Muscle layer of duodenum (tissue), 2 donors: Measurements from ENCODE around the gene PHYKPL.

Experiments
- H3K27ac ChIP-seq: one replicate; pipeline ENCODE4 v1.7.0; 2013; ENCODE audit warnings: mild to moderate bottlenecking, low read length
- H3K27me3 ChIP-seq: one replicate; pipeline ENCODE4 v1.7.0; 2013; ENCODE audit warnings: low read depth, mild to moderate bottlenecking, control low read depth, low read length
- H3K36me3 ChIP-seq, 2 donors: one replicate each; pipeline ENCODE4 v1.7.0; 2013; ENCODE audit warnings: low read length in 2 of 2, control low read depth in 1 of 2, mild to moderate bottlenecking in 1 of 2; ENCODE audit not compliant: insufficient read depth in 2 of 2, control insufficient read depth in 1 of 2
- H3K4me1 ChIP-seq, 2 donors: one replicate each; pipeline ENCODE4 v1.7.0; 2013; ENCODE audit warnings: low read length in 2 of 2, mild to moderate bottlenecking in 2 of 2, control low read depth in 1 of 2, moderate library complexity in 1 of 2; ENCODE audit not compliant: insufficient read depth in 2 of 2, control insufficient read depth in 1 of 2
- H3K4me3 ChIP-seq, 2 donors: one replicate each; pipeline ENCODE4 v1.7.0; 2013; ENCODE audit warnings: low read length in 2 of 2, low read depth in 1 of 2, mild to moderate bottlenecking in 1 of 2
- H3K9me3 ChIP-seq, 2 donors: one replicate each; pipeline ENCODE4 v1.7.0; 2013; ENCODE audit warnings: low read length in 2 of 2, control low read depth in 1 of 2, mild to moderate bottlenecking in 1 of 2; ENCODE audit not compliant: control insufficient read depth in 1 of 2
- donor health status: healthy.

PHYKPL gene

GRCh38 chr5:178232124-178232919 lies at the start of gene PHYKPL:
Gene PHYKPL, minus strand, starts transcription at chr5:178232802. Its CDS starts 252 bp downstream, at chr5:178232550.
- Histone ChIP-seq H3K9me3 (no peaks in the 10 kb centered on the region), H3K36me3 (peaks cover 22 to 27% of the 10 kb centered on the region in 2 donors), H3K27me3 (no peaks in the 10 kb centered on the region), H3K4me3 (peak within 1 kb of the TSS; percentile 82 to 87), H3K27ac (peak within 1 kb of the TSS; percentile 87), H3K4me1 (peaks cover 17 to 22% of the 10 kb centered on the region in 2 donors)

- Histone ChIP-seq H3K36me3 (no peaks in the 10 kb centered on the region), H3K27me3 (no peaks in the 10 kb centered on the region), H3K27ac (no peak overlapping the region), H3K4me3 (no peak overlapping the region), H3K9me3 (peaks cover 5% of the 10 kb centered on the region in 2 donors), H3K4me1 (peaks cover 0 to 7% of the 10 kb centered on the region in 2 donors)
Measured at GRCh38 chr5:178282391-178282790, 49.8 kb upstream of the PHYKPL start.

GRCh38 chr5:178281331-178281730 lies 48.7 kb upstream of the PHYKPL start:
- H3K4me3 ChIP-seq = no peak overlapping the region

GRCh38 chr5:178280631-178281030 lies 48.0 kb upstream of the PHYKPL start:
- Histone ChIP-seq H3K27me3 (no peaks in the 10 kb centered on the region), H3K4me1 (peaks cover 0 to 7% of the 10 kb centered on the region in 2 donors), H3K4me3 (no peak overlapping the region), H3K27ac (no peak overlapping the region), H3K9me3 (peaks cover 5 to 11% of the 10 kb centered on the region in 2 donors), H3K36me3 (no peaks in the 10 kb centered on the region)

More at GRCh38 chr5:178281331-178281730, 48.7 kb upstream of the PHYKPL start:
- H3K9me3 ChIP-seq = peaks cover 5% of the 10 kb centered on the region in 2 donors
- H3K27ac ChIP-seq = no peak overlapping the region
- no peaks in the 10 kb centered on the region for H3K36me3 ChIP-seq
- H3K27me3 ChIP-seq = no peaks in the 10 kb centered on the region
- H3K4me1 ChIP-seq = peaks cover 0 to 7% of the 10 kb centered on the region in 2 donors

- Histone ChIP-seq H3K27me3 (no peaks in the 10 kb centered on the region), H3K4me1 (peaks cover 0 to 7% of the 10 kb centered on the region in 2 donors), H3K27ac (no peak overlapping the region), H3K9me3 (peaks cover 5 to 11% of the 10 kb centered on the region in 2 donors), H3K4me3 (no peak overlapping the region), H3K36me3 (no peaks in the 10 kb centered on the region)
Measured at GRCh38 chr5:178279723-178280438, 47.3 kb upstream of the PHYKPL start.

GRCh38 chr5:178279026-178279722 lies 46.6 kb upstream of the PHYKPL start:
- peaks cover 0 to 7% of the 10 kb centered on the region in 2 donors for H3K4me1 ChIP-seq
- H3K27ac ChIP-seq = no peak overlapping the region
- H3K27me3 ChIP-seq = no peaks in the 10 kb centered on the region
- no peaks in the 10 kb centered on the region for H3K36me3 ChIP-seq
- peaks cover 5 to 11% of the 10 kb centered on the region in 2 donors for H3K9me3 ChIP-seq
- no peak overlapping the region for H3K4me3 ChIP-seq

- H3K36me3 ChIP-seq = no peaks in the 10 kb centered on the region
- H3K4me3 ChIP-seq = no peak overlapping the region
Measured at GRCh38 chr5:178278358-178279023, 45.9 kb upstream of the PHYKPL start.

GRCh38 chr5:178277866-178278265 lies 45.3 kb upstream of the PHYKPL start:
- peaks cover 0 to 7% of the 10 kb centered on the region in 2 donors for H3K4me1 ChIP-seq
- H3K27ac ChIP-seq = no peak overlapping the region
- no peaks in the 10 kb centered on the region for H3K27me3 ChIP-seq
- no peak overlapping the region for H3K4me3 ChIP-seq
- H3K36me3 ChIP-seq = no peaks in the 10 kb centered on the region
- H3K9me3 ChIP-seq = peaks cover 0 to 5% of the 10 kb centered on the region in 2 donors

More at GRCh38 chr5:178278358-178279023, 45.9 kb upstream of the PHYKPL start:
- H3K27me3 ChIP-seq = no peaks in the 10 kb centered on the region
- peaks cover 0 to 5% of the 10 kb centered on the region in 2 donors for H3K9me3 ChIP-seq
- peaks cover 0 to 7% of the 10 kb centered on the region in 2 donors for H3K4me1 ChIP-seq
- no peak overlapping the region for H3K27ac ChIP-seq

- no peak overlapping the region for H3K27ac ChIP-seq
- H3K4me1 ChIP-seq = peaks cover 0 to 7% of the 10 kb centered on the region in 2 donors
- peaks cover 0 to 5% of the 10 kb centered on the region in 2 donors for H3K9me3 ChIP-seq
- H3K27me3 ChIP-seq = no peaks in the 10 kb centered on the region
- H3K4me3 ChIP-seq = no peak overlapping the region
- H3K36me3 ChIP-seq = no peaks in the 10 kb centered on the region
Measured at GRCh38 chr5:178277346-178277745, 44.7 kb upstream of the PHYKPL start.

- Histone ChIP-seq H3K27ac (no peak overlapping the region), H3K36me3 (no peaks in the 10 kb centered on the region), H3K4me3 (no peak overlapping the region), H3K4me1 (peaks cover 0 to 4% of the 10 kb centered on the region in 2 donors), H3K27me3 (no peaks in the 10 kb centered on the region), H3K9me3 (peaks cover 0 to 5% of the 10 kb centered on the region in 2 donors)
Measured at GRCh38 chr5:178274781-178275537, 42.4 kb upstream of the PHYKPL start.
